Activated T-cell treated with anti-CD3 and anti-CD28 coated beads for 1 hour (primary cell): ENCODE results near the gene DZIP3.

Source experiments
- DNase-seq: peaks from one replicate; pipeline ENCODE4 v3.0.0-alpha.2; 2020; ENCODE audit warnings: low read depth

Gene DZIP3

DNA sequence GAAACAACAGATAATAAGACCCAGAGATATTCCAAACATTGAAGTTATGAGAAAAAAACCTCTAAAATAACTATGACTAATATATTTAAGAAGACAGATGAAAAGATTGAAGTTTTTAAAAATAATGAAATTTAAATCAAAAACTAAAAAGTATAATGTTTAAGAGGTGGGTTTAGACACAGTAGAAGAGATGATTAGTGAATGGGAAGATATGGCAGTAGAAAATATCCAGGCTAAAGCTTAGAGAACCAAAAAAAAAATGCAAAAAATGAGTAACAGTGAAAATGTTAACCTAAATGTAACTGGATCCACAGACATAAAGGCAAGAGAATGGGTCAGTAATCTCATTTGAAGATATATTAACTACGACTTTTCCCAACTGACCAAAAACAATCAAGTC lies 115.5 kb downstream of the DZIP3 start:
- no peak for DNase-seq

DNA sequence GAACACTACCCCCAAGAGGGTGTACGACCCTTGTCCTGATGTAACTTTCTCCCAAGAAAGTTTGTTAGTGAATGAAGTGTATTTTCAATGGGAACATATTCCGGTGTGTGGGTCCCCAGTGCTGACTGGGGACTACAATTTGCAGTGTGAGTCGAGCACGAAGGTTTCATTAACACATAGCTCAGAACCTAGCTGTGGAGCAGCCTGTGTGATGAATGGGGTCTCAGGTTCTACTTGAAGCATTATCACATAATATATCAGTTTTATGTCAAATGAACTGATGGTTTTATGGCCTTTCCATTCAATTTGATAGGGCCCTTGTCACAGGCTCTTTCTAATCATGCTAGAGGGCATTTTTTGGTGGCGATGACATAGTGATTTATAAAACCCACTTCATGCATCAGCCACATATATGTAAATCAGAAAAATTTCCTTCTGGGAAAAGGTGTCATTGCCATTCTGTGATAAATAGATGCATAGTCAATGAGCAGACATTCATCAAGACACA lies 123.5 kb downstream of the DZIP3 start:
- no peak for DNase-seq

DNA sequence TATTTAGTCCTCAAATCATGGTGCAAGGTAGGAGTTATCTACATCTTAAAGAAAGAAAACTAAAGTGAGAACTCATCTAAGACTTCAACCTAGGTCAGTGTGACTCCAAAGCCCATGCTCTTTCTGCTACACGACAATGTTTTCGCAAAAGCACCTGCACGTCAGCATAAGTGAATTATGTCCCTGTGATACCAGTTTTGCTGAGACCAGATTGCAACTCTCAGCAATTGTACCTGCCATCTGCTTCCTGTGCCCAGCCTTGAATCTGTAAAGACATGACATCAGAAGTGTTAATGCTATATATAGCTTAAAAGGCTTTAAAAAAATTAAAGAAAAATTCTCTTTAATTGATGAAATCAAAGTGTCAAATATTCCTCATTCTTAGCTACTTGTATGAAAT lies 124.3 kb downstream of the DZIP3 start:
- DNase-seq = no peak

GRCh38 chr3:108718454-108718853 lies 128.9 kb downstream of the DZIP3 start:
- no peak for DNase-seq

DNA sequence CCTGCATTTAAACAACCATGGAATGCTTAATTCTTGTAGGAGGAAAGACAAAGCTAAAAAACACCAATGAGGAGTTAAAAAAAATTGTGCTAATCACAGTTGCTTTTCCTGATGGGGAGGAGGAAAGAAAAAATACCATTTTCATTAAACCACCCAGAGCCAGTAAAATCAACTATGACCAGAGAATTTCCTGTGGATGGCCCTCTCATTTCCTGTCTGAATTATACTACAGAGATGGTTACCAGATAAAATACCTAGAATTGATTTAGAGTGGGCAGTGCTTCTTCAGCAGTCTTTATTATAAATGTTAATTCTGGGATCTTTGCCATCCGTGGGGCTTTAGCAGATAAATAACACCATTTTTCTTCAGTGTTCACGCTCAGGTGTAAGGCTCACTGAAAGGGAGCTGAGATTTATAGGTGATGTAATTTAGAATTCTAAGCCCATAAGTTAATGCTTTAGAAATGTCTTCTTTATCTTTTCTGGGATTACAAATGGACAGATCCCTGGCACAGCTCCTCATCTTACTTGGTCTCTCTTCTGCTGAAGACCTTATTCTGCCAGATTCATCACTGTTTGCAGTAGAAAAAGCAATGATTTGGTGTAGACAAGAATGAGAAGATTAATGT lies 129.8 kb downstream of the DZIP3 start:
- DNase-seq = no peak

GRCh38 chr3:108722724-108723123 lies 133.2 kb downstream of the DZIP3 start:
- DNase-seq = no peak

DNA sequence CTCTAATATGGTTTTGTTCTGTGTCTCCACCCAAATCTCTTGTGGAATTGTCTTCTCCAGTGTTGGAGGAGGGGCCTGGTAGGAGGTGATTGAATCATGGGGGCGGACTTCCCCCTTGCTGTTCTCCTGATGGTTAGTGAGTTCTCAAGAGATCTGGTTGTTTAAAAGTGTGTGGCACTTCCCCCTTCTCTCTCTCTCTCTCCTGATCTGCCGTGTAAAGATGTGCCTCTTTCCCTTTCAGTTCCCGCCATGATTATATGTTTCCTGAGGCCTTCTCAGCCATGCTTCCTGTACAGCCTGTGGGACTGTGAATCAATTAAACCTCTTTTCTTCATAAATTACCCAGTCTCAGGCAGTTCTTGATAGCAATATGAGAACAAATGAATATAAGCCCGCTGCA lies 134.6 kb downstream of the DZIP3 start:
- DNase-seq = no peak

GRCh38 chr3:108728105-108728504 lies 138.6 kb downstream of the DZIP3 start:
- no peak for DNase-seq

GRCh38 chr3:108728934-108729333 lies 139.4 kb downstream of the DZIP3 start:
- no peak for DNase-seq

- no peak for DNase-seq
Measured at GRCh38 chr3:108736821-108737220, 147.3 kb downstream of the DZIP3 start.

GRCh38 chr3:108742929-108743328 lies 153.4 kb downstream of the DZIP3 start:
- no peak for DNase-seq
